HG03025 (cell line): ENCODE results near the gene FRMD6.
"Not testable (repeated sequence)": the region's sequence is repeated elsewhere in the genome, so short reads cannot be mapped to it uniquely, and the experiment has no call there.

Experiments
- ATAC-seq: cut with Tn5 transposase; IDR thresholded peaks from one replicate; pipeline ENCODE4 v1.9.1; 2021; ENCODE audit warnings: mild to moderate bottlenecking, moderate library complexity; ENCODE audit not compliant: unreplicated experiment, low FRiP score

The FRMD6 gene

DNA sequence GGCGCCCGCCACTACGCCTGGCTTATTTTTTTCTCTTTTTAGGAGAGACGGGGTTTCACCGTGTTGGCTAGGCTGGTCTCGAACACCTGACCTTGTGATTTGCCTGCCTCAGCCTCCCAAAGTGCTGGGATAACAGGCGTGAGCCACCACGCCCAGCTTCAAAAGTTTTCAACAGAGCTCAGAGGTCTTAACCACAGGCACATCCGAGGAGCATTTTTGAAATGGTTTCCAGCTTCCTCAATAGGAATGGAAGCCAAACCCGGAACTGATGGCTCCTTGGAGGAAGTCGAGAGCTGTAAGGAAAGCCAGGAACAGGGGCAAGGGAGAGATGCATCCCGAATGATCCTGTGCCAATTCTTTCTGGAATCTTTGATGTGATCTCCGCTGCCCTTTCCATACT lies 114.0 kb downstream of the FRMD6 start:
- ATAC-seq = not testable (repeated sequence)

DNA sequence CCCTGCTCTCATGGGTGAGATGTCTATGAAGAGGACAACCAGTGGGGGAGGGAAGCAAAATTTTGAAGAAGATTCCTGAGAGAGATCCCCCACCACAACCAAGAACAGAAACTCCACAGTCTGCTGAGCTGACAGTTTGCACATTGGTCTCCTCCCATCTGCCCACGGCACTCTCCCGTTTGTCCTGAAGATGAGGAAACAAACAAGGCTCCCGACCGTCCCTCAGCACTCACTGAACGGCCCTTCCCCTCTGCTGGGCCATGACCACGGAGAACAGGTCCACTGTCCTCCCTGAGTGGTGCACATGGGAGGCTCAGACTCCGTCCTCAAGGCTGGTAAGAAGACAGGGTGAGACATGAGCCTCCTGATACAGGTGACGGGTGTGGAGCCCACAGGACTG lies 114.9 kb downstream of the FRMD6 start:
- not testable (repeated sequence) for ATAC-seq

DNA sequence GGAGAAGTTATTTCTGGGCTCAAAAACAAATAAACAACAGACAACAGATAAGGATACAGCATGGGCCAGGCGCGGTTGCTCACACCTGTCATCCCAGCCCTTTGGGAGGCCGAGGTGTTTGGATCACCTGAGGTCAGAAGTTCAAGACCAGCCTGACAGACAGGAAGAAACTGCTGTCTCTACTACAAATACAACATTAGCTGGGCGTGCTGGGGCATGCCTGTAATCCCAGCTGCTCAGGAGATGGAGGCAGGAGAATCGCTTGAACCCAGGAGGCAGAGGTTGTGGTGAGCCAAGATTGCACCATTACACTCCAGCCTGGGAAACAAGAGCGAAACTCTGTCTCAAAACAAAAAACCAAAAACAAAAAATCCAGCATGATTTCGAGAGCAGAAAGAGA lies 117.6 kb downstream of the FRMD6 start:
- not testable (repeated sequence) for ATAC-seq

DNA sequence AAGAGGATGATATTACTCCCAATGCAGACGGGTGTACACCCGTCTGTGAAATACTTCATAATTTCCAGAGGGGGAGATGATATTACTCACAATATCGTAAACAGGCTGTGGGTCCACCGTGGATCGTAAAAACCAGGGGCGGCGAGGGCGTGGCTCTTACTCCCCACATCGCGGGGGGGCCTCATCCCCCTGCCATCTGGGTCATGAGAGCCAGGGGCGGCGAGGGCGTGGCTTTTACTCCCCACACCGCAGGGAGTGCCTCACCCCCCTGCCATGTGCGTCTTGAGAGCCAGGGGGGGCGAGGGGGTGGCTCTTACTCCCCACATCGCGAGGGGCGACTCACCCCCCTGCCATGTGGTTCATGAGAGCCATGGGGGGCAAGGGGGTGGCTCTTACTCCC lies 122.5 kb downstream of the FRMD6 start:
- no peak for ATAC-seq

DNA sequence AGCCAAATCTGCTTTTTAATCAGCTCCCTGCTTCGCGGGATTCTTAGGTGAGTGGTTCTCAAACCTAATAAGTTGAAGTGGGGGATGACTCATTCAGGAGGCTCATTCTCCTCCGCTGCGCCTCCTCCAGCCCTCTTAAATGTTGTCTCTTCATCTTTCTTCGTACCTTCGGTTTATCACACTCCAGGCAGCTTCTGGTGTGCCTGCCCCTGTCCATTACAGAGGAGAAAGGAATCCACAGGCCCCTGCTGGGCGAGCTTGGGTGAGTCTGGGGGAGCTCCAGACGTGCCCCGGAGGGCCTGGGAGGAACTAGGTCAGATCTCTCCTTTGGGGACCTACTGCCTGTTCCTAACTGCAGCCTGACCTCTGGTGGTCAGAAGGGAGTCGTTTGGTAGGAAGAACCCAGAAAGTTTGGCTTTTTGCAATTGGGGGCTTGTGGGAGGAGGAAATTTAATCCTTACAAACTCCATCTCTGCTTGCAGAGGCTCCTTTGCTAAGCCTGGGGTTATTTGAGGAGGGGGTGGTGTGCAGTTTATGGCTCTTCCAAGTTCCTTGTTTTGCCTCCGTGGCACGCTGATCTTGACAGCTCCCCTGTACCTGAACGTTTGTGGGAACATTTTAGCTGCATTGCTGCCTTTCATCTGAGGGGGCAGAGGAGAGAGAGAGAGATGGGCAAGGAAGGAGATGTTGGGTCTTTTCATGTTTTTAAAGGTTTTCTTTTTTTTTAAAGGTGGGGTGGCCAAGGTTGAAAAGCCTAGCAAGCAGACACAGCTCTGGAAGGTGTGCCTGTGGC lies 124.6 kb downstream of the FRMD6 start:
- no peak for ATAC-seq

DNA sequence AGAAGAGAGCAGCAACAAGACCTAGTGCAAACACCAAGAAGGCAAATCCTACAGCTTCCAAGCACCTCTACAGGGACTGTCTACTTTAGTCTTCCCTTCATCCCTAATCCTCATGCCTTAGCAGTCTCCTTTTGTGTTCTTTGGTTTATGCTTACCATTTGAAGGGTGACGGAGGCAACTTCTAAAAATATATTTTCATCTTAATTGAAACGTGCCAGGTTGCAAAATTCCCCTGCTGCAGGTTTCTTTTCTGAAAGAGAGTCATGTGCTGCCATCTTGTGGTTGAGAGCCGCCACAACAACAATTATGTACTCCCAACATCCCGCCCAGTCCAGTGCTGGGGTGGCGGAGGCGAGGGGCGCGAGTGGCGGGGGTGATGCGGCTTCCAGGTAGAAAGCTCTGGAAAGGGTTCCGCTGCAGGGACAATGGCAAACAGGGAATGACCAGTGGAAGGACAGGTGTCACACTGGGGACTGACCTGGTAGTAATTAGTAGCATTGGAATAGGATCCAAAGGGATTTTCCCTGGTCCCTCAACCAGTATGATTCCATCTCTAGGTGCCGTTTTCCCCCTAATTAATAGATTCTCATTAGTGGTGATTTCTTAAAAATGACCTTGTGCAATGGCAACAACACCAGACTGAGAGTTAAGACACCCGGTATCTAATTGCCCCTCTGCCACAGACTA lies 128.4 kb downstream of the FRMD6 start:
- ATAC-seq = no peak
